A549 treated with ZK216348 at 1 μM for 4 hours (cell line): ENCODE measurements around the gene COX7A2L. TPM values are rescaled to one million over a fixed set of nuclear protein-coding genes. Genes with fewer than 3 reads are reported as not detected.

ENCODE experiments used
- total RNA-seq: library from RNA; stranded (reverse); fragments of 200-300 nt; extraction: Qiagen RNA extraction; gene quantifications from 5 replicates; pipeline ENCODE4 v1.2.3, GENCODE V29; 2022; ENCODE audit warnings: low read depth

The COX7A2L gene
- 139 to 191 TPM (median 150 TPM) in 5 replicates for total RNA-seq

GRCh38 chr2:42360890-42361727, at the start of gene COX7A2L:
Gene COX7A2L, minus strand, starts transcription at chr2:42361217. Its CDS starts 56 bp downstream, at chr2:42361161.

Other genes with a start within 250 kb of the COX7A2L start
- gene EML4, start 191.9 kb downstream of the COX7A2L start, total RNA-seq, result 21.5 to 31.9 TPM (median 25.9 TPM) in 5 replicates
- 0.34 to 0.92 TPM (median 0.79 TPM) in 5 replicates for gene KCNG3, start 132.8 kb upstream of the COX7A2L start, total RNA-seq
- gene MTA3, start 207.4 kb upstream of the COX7A2L start, total RNA-seq, result 28.0 to 38.7 TPM (median 30.5 TPM) in 5 replicates